H1 (cell line): ENCODE data around the gene RNF130. TPM values are rescaled to one million over a fixed set of nuclear protein-coding genes. Genes with fewer than 3 reads are reported as not detected.

ENCODE experiments used
- E2F6 ChIP-seq: IDR thresholded peaks from 2 replicates; pipeline ENCODE4 v1.6.1; 2012; ENCODE audit warnings: inconsistent platforms
- polyA plus RNA-seq, 7 experiments: library from polyadenylated mRNA; depleted of rRNA in 3 of 7; stranded (reverse) in 5 of 7; unstranded in 2 of 7; fragments of >200 nt in 5 of 7; fragments of 200-250 nt in 2 of 7; gene quantifications; 1 replicate in 5 of 7; 2 replicates in 1 of 7; 4 replicates in 1 of 7; pipeline versions ENCODE4 v1.2.1 to v1.2.3, GENCODE V29; 2011 to 2013; ENCODE audit warnings: missing spikeins in 2 of 7, mixed read lengths in 2 of 7
- total RNA-seq: library from RNA; stranded (reverse); fragmentation: NEBNext Ultra II Directional; extraction: Animal tissue kit (Norgen Biotek cat#: 25700); gene quantifications from 2 replicates; pipeline ENCODE4 v1.2.1, GENCODE V29; 2021

The RNF130 gene
- total and polyA plus RNA-seq, 2 of the 8 experiments (the other 6 are each of a cell fraction or from before 2014, with no cell fraction given): 65.1 to 70.0 TPM

- TF ChIP-seq E2F6: no peak
These were observed 51.4 kb downstream of the RNF130 start (continued) for GRCh38 chr5:180020176-180020575.
